Erythroblast (primary cell): Measurements from ENCODE around the gene SYTL1.

Experiments used
- GATA1 ChIP-seq: IDR thresholded peaks from 2 replicates; pipeline ENCODE4 v1.6.1; 2011; ENCODE audit warnings: low read depth, mild to moderate bottlenecking, control low read depth, low read length, moderate library complexity
- POLR2A ChIP-seq: IDR thresholded peaks from 2 replicates; pipeline ENCODE4 v1.6.1; 2011; ENCODE audit warnings: mild to moderate bottlenecking, low read length

- no peak for TF ChIP-seq POLR2A
- TF ChIP-seq GATA1 = no peak
Measured at GRCh38 chr1:27348861-27349783, 7.3 kb downstream of the SYTL1 start.
